Adrenal gland (tissue), 5 donors: Measurements from ENCODE around the gene MUC21.

ENCODE experiments used
- POLR2A ChIP-seq, 2 donors: fragments of 450-650 bp; IDR thresholded peaks; one replicate each; pipeline ENCODE4 v1.6.1; 2017; ENCODE audit warnings: antibody characterized with exemption in 2 of 2, mild to moderate bottlenecking in 2 of 2, moderate library complexity in 1 of 2
- TF ChIP-seq, protein P1 (sequence below), 6 experiments: fragments of 450-650 bp in 4 of 6; fragments of 200-600 bp in 2 of 6; sonication (generic) in 1 of 6; IDR thresholded peaks; 1 replicate in 5 of 6; 2 replicates in 1 of 6; pipeline versions ENCODE4 v1.5.1 to v1.8.0; 2016 to 2021; ENCODE audit warnings: antibody characterized with exemption in 6 of 6, mild to moderate bottlenecking in 2 of 6, moderate library complexity in 1 of 6
- donor health status: DM: no; HTN: no; CAD: no.

DNA sequence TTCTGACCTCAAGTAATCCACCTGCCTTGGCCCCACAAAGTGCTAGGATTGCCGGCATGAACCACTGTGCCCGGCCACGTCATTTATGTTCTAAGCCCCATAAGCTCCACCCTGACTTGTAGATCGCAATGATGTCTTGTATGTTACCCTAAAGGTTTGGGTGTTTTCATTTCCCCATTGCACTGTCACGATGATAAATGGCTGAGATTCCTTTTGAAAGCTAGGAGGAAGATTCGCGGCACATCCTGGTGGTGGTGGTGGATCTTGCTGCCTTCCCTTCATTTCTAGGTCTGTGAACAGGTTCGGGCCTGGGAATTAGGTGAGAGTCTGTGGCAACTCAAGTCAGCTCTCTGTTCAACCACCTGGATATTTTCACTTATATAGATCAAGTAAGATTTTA, 55.0 kb downstream of the MUC21 start:
- TF ChIP-seq, protein P1, sequence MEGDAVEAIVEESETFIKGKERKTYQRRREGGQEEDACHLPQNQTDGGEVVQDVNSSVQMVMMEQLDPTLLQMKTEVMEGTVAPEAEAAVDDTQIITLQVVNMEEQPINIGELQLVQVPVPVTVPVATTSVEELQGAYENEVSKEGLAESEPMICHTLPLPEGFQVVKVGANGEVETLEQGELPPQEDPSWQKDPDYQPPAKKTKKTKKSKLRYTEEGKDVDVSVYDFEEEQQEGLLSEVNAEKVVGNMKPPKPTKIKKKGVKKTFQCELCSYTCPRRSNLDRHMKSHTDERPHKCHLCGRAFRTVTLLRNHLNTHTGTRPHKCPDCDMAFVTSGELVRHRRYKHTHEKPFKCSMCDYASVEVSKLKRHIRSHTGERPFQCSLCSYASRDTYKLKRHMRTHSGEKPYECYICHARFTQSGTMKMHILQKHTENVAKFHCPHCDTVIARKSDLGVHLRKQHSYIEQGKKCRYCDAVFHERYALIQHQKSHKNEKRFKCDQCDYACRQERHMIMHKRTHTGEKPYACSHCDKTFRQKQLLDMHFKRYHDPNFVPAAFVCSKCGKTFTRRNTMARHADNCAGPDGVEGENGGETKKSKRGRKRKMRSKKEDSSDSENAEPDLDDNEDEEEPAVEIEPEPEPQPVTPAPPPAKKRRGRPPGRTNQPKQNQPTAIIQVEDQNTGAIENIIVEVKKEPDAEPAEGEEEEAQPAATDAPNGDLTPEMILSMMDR (IDR thresholded peaks at IDR 0.05) = no peak
- TF ChIP-seq POLR2A (IDR thresholded peaks at IDR 0.05) = no peak
